ENCODE data around the gene METTL22.

Gene METTL22

GRCh38 chr16:8626946-8627345 lies 5.4 kb downstream of the METTL22 start:
- TF ChIP-seq CTCF (IDR thresholded peaks at IDR 0.05; ENCODE audit: low read depth, low read length), result no peak

GRCh38 chr16:8627456-8627855 lies 6.0 kb downstream of the METTL22 start:
- TF ChIP-seq CTCF (IDR thresholded peaks at IDR 0.05; ENCODE audit: low read depth, low read length), result no peak
- no peak for DNase-seq (ENCODE audit: extremely low read depth, low read depth)

More at GRCh38 chr16:8626946-8627345, 5.4 kb downstream of the METTL22 start:
- DNase-seq (ENCODE audit: extremely low read depth, low read depth), result no peak

GRCh38 chr16:8628981-8629725 lies 7.7 kb downstream of the METTL22 start:
- DNase-seq (ENCODE audit: extremely low read depth, low read depth), result no peak
- TF ChIP-seq CTCF (IDR thresholded peaks at IDR 0.05; ENCODE audit: low read depth, low read length), result no peak

- TF ChIP-seq CTCF (IDR thresholded peaks at IDR 0.05; ENCODE audit: low read depth, low read length), result no peak
Measured at GRCh38 chr16:8630255-8630953, 8.9 kb downstream of the METTL22 start.

GRCh38 chr16:8631373-8631772 lies 9.9 kb downstream of the METTL22 start:
- no peak for TF ChIP-seq CTCF (IDR thresholded peaks at IDR 0.05; ENCODE audit: low read depth, low read length)
- DNase-seq (ENCODE audit: extremely low read depth, low read depth), result no peak

More at GRCh38 chr16:8630255-8630953, 8.9 kb downstream of the METTL22 start:
- DNase-seq (ENCODE audit: extremely low read depth, low read depth), result no peak

GRCh38 chr16:8631818-8632465 lies 10.4 kb downstream of the METTL22 start:
- no peak for TF ChIP-seq CTCF (IDR thresholded peaks at IDR 0.05; ENCODE audit: low read depth, low read length)
- no peak for DNase-seq (ENCODE audit: extremely low read depth, low read depth)

Data from AG09319 (cell line).